OCI-LY3 (cell line): ENCODE data around the gene YBX2.

Source experiments
- H2AFZ ChIP-seq: fragments of 200-600, 300-600 bp; shearing (Covaris generic); 2 replicates; pipeline ENCODE4 v1.6.0; 2014; ENCODE audit warnings: antibody characterized with exemption, low read depth, low read length
- H3K27ac ChIP-seq: fragments of 200-600, 300-600 bp; sonication (generic); 2 replicates; pipeline ENCODE4 v1.5.1; 2014; ENCODE audit warnings: mild to moderate bottlenecking, low read length, moderate library complexity, mixed read lengths
- H3K27me3 ChIP-seq: fragments of 200-600, 300-600 bp; sonication (generic); 2 replicates; pipeline ENCODE4 v1.6.1; 2014; ENCODE audit warnings: low read depth, low read length, mixed read lengths
- H3K36me3 ChIP-seq: fragments of 200-600, 300-600 bp; sonication (generic); replicated peaks from 2 replicates; pipeline ENCODE3; 2014; ENCODE audit warnings: low read depth, low read length, mixed read lengths
- H3K4me1 ChIP-seq: fragments of 300-600, 200-600 bp; sonication (generic); 2 replicates; pipeline ENCODE4 v1.6.1; 2014; ENCODE audit warnings: low read length, mixed read lengths
- H3K4me2 ChIP-seq: fragments of 200-600, 300-600 bp; sonication (generic); 2 replicates; pipeline ENCODE4 v1.6.1; 2014; ENCODE audit warnings: low read length, mixed read lengths
- H3K4me3 ChIP-seq: fragments of 300-600, 200-600 bp; sonication (generic); 2 replicates; pipeline ENCODE4 v1.5.1; 2014; ENCODE audit warnings: antibody characterized with exemption, mild to moderate bottlenecking, low read length, moderate library complexity
- H3K79me2 ChIP-seq: fragments of 300-600, 200-600 bp; shearing (Covaris generic); 2 replicates; pipeline ENCODE4 v1.6.1; 2014; ENCODE audit warnings: mild to moderate bottlenecking, low read length, mixed read lengths
- H3K9ac ChIP-seq: fragments of 300-600, 200-600 bp; shearing (Covaris generic); 2 replicates; pipeline ENCODE4 v1.6.0; 2014; ENCODE audit warnings: mild to moderate bottlenecking, low read length, moderate library complexity
- H3K9me3 ChIP-seq: fragments of 200-600, 300-600 bp; shearing (Covaris generic); 2 replicates; pipeline ENCODE4 v1.6.1; 2014; ENCODE audit warnings: low read length, mixed read lengths; ENCODE audit not compliant: insufficient read depth
- H4K20me1 ChIP-seq: fragments of 200-600, 300-600 bp; sonication (generic); 2 replicates; pipeline ENCODE4 v1.6.1; 2016; ENCODE audit warnings: low read length, mixed read lengths; ENCODE audit not compliant: insufficient read depth
- CTCF ChIP-seq: fragments of 200-600, 300-600 bp; sonication (generic); IDR thresholded peaks from 2 replicates; pipeline ENCODE4 v1.5.1; 2014; ENCODE audit warnings: antibody characterized with exemption, low read length, low read depth
- EZH2phosphoT487 ChIP-seq: fragments of 200-600 bp; shearing (Covaris generic); IDR thresholded peaks from 2 replicates; pipeline ENCODE4 v1.6.1; 2018; ENCODE audit warnings: antibody characterized with exemption, mixed run types, low read depth

Gene YBX2

GRCh38 chr17:7312432-7313087 is 18.1 kb upstream of the YBX2 start:
- peaks cover 45% of the 10 kb centered on the region for H3K36me3 ChIP-seq
- no peak overlapping the region for H3K27ac ChIP-seq
- TF ChIP-seq EZH2phosphoT487, result no peak
- no peak for TF ChIP-seq CTCF
- peaks cover 38% of the 10 kb centered on the region for H4K20me1 ChIP-seq
- no peaks in the 10 kb centered on the region for H3K9me3 ChIP-seq
- H3K27me3 ChIP-seq, result no peaks in the 10 kb centered on the region
- peaks cover 28% of the 10 kb centered on the region for H3K4me1 ChIP-seq
- H3K9ac ChIP-seq, result no peak overlapping the region
- H3K4me2 ChIP-seq, result no peak overlapping the region
- H2AFZ ChIP-seq, result no peak overlapping the region
- no peak overlapping the region for H3K4me3 ChIP-seq
- peaks cover 62% of the 10 kb centered on the region for H3K79me2 ChIP-seq

GRCh38 chr17:7311110-7311705 is 16.8 kb upstream of the YBX2 start:
- Histone ChIP-seq H3K4me3 (no peak overlapping the region), H3K4me2 (no peak overlapping the region), H2AFZ (no peak overlapping the region), H3K9ac (no peak overlapping the region), H3K4me1 (peaks cover 28% of the 10 kb centered on the region), H3K27me3 (no peaks in the 10 kb centered on the region), H3K36me3 (peaks cover 45% of the 10 kb centered on the region), H4K20me1 (peaks cover 38% of the 10 kb centered on the region), H3K27ac (no peak overlapping the region), H3K79me2 (peaks cover 64% of the 10 kb centered on the region), H3K9me3 (no peaks in the 10 kb centered on the region)
- no peak for TF ChIP-seq EZH2phosphoT487

- H3K4me2 ChIP-seq, result peak overlapping the region; percentile 98
- peaks cover 22% of the 10 kb centered on the region for H3K4me1 ChIP-seq
- H3K27ac ChIP-seq, result peak overlapping the region; percentile 99
- peaks cover 45% of the 10 kb centered on the region for H3K36me3 ChIP-seq
- TF ChIP-seq CTCF, result no peak
- TF ChIP-seq EZH2phosphoT487, result no peak
- H3K4me3 ChIP-seq, result peak overlapping the region; percentile 100
- peak overlapping the region; percentile 100 for H3K9ac ChIP-seq
- H3K9me3 ChIP-seq, result no peaks in the 10 kb centered on the region
- H3K27me3 ChIP-seq, result no peaks in the 10 kb centered on the region
- peaks cover 38% of the 10 kb centered on the region for H4K20me1 ChIP-seq
- H2AFZ ChIP-seq, result no peak overlapping the region
- H3K79me2 ChIP-seq, result peaks cover 60% of the 10 kb centered on the region
Measured at GRCh38 chr17:7309628-7310027, 15.2 kb upstream of the YBX2 start.

- Histone ChIP-seq H3K27ac (peak overlapping the region; percentile 99), H4K20me1 (peaks cover 38% of the 10 kb centered on the region), H3K79me2 (peaks cover 55% of the 10 kb centered on the region), H3K4me1 (peaks cover 19% of the 10 kb centered on the region), H3K36me3 (peaks cover 45% of the 10 kb centered on the region), H3K9ac (peak overlapping the region; percentile 100), H3K9me3 (no peaks in the 10 kb centered on the region), H2AFZ (no peak overlapping the region), H3K4me2 (peak overlapping the region; percentile 98), H3K27me3 (no peaks in the 10 kb centered on the region), H3K4me3 (peak overlapping the region; percentile 100)
- TF ChIP-seq CTCF (no peak), EZH2phosphoT487 (no peak)
Measured at GRCh38 chr17:7308625-7309433, 14.4 kb upstream of the YBX2 start.
